GM13976 (cell line): ENCODE data around the gene EYS.

Source experiments
- DNase-seq: peaks from one replicate; pipeline ENCODE4 v3.0.0; 2012; ENCODE audit warnings: low spot score
- CTCF ChIP-seq: IDR thresholded peaks from 2 replicates; pipeline ENCODE4 v1.5.1; 2012; ENCODE audit warnings: borderline replicate concordance, mild to moderate bottlenecking; ENCODE audit not compliant: insufficient read depth; ENCODE audit errors: extremely low read depth, missing control alignments, control extremely low read depth
- in situ Hi-C: fragments of 300-500 bp; cut with MboI; formaldehyde crosslinking; loops from one replicate; pipeline ENCODE4 v1.12.0; 2022; ENCODE audit warnings: low sequenced_read_pairs, mixed read lengths, inconsistent platforms; ENCODE audit not compliant: unreplicated experiment

EYS gene

DNA sequence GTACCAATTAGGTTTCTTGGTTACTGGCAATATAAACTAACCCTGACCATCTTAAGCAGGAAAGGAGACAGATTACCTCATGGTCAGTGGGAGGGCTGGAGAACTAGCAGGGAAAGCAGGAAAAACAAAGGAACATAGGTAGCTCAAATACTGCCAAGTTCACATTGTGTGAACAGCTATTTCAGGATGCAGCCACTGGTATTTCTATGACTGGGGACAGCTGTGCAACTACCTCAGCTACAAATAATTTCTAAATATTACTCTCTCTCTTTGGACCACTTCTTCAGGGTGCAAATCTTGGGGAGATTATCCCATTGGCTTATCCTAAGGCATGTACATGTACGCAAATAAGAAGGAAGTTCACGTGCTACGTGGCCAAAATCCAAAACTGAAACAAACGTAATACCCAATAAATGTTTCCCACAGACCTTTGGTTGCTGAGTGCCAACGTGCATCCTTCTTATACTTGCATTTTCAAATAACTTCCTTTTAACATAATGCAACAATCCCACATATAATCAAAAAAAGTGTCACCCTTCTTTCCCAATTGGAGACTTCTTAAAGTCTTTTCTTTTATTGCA, 1890.5 kb downstream of the EYS start:
- no peak for TF ChIP-seq CTCF
- DNase-seq, result no peak
- in situ Hi-C loops, result no loop called here

DNA sequence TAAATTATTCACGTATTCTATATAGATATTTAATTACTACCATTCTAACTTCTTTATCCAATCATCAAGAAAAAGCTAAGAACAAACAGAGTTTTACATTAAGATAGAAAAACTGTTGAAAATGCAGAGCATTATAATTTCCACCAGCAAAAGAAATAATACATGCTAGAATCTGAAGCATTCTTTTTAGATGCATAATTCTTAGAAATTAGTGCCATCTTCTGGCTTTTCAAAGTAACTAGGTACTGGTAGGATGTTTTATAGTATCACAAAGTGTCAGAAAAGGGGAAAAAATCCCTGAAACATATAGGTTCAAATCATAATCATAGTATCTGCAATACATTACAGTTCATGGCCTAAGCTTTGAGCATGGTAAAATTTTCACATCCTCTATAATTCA, 1892.6 kb downstream of the EYS start:
- no peak for TF ChIP-seq CTCF
- in situ Hi-C loops, result no loop called here
- no peak for DNase-seq

DNA sequence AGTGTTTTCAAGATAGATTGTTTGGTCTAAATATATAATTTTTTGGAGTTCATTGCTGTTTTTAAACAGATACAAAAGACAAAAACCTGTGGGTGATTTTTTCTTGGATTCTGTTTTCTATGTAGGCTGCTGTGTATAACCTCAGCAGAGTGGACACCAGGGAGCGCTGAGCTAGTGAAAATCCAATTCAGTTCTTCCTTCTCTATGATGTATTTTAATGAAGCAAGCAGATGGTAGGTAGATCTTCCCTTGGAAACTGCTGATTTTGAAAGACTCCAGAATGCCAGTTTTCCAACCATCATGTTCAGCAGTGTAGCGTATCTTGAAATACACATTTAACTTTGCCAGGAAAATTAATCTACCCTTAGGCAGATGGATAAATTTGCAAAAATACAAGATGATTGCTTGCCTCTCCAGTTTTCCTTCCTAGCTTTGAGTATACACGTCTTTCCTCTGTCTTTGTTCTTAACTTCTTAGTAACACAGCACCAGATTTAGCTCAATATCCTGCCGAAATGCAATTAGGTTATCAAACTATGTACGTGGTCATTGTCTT, 1893.4 kb downstream of the EYS start:
- TF ChIP-seq CTCF, result no peak
- DNase-seq, result no peak
- in situ Hi-C loops, result no loop called here

DNA sequence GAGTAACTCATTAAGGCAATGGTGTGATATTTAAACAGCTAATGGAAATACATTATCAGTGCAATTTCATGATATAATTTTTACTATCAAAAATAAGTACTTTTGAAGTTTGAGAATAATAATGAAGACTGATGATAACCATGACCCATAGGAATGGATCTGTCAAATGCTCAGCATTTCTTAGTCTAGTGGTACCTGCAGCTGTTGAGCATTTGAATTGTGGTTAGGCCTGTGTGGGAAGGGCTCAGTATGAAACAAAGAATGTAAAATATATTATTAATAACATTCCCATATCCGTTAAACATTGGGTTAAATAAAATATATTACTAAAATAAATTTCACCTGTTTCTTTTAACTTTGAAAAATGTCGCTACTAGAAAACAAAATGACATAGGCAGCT, 1898.5 kb downstream of the EYS start:
- in situ Hi-C loops, result no loop called here

DNA sequence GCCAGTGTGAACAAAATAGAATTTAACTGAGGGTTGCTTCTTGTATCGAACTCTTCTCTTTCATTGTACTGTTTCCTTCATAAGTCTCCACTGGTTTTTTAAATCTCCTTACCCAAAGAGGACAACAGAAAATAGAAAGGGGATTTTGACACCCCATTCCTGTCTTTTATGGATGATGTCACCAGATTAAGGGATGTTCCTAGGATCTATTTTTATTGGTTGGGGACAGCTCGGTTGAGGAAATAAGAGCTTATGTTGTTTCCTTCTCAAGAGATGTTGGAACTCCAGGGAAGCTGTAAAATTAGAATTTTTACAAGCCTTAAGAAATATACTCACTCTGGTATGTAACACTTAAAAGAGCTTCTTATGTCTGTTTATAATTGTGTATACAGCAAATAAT, 1900.0 kb downstream of the EYS start:
- in situ Hi-C loops, result no loop called here
- DNase-seq, result no peak
- no peak for TF ChIP-seq CTCF

More for the DNA sequence above, 1898.5 kb downstream of the EYS start:
- no peak for TF ChIP-seq CTCF
- no peak for DNase-seq

DNA sequence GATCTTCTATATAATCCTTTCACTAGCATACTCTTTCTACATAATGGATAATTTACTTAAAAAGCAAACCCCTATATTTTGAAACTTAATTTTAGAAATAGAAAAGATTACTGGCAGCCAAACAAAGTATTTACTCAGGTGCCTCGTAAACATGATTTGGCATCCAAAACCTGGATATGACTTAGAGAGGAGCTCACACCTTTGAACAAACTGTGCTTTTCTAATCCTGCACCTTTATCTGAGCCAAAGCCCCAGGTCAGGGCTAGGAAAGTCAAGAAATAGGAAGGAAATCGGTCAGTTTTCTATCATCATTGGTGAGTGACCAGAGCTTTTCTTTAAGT, 1900.5 kb downstream of the EYS start:
- DNase-seq, result no peak
- in situ Hi-C loops, result no loop called here
- no peak for TF ChIP-seq CTCF
